NCI-H82 (cell line): Measurements from ENCODE around the gene CD80.
A peak's percentile ranks its signal among the peaks of the same experiment; 100 is the strongest.
"Not testable (repeated sequence)": the region's sequence is repeated elsewhere in the genome, so short reads cannot be mapped to it uniquely, and the experiment has no call there.

Experiments
- DNase-seq: peaks from one replicate; lab custom pipeline; 2025; lab: John Stamatoyannopoulos, UW

The CD80 gene

GRCh38 chr3:119582178-119582577 is 22.8 kb upstream of the CD80 start:
- DNase-seq: no peak

GRCh38 chr3:119580067-119580760 is 20.8 kb upstream of the CD80 start:
- peak; percentile 61 for DNase-seq

GRCh38 chr3:119579366-119580066 is 20.1 kb upstream of the CD80 start, which contains the start of gene ADPRH:
Gene ADPRH (plus strand): TSS chr3:119579492. CDS start chr3:119582170, 2,678 bp downstream.
- peak; percentile 68 for DNase-seq

- no peak for DNase-seq
Observed at GRCh38 chr3:119575507-119575906, 16.1 kb upstream of the CD80 start.

GRCh38 chr3:119571688-119572087 is 12.3 kb upstream of the CD80 start:
- no peak for DNase-seq

GRCh38 chr3:119571230-119571629 is 11.8 kb upstream of the CD80 start:
- no peak for DNase-seq

GRCh38 chr3:119570229-119570628 is 10.8 kb upstream of the CD80 start:
- DNase-seq: no peak

DNA sequence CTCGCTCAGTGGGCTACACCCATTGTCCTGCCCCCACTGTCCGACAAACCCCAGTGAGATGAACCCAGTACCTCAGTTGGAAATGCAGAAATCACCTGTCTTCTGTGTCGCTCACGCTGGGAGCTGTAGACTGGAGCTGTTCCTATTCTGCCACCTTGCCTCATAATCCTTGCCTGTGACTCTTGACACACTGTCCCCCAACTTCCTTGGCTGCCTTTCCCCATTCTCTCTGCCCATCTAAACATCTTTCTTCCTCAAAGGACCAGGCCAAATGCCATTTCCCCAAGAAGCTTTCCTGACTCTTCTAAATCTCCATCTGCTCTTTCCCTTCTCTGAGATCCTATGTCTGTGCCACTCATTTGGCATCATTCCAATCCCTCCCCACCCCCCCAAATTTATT is 9.7 kb upstream of the CD80 start:
- DNase-seq: no peak

GRCh38 chr3:119563334-119563733 is 3.9 kb upstream of the CD80 start:
- DNase-seq: not testable (repeated sequence)

- DNase-seq: no peak
Observed at GRCh38 chr3:119562307-119562961, 3.0 kb upstream of the CD80 start.

GRCh38 chr3:119560160-119560559 is 746 bp upstream of the CD80 start:
- DNase-seq: no peak

DNA sequence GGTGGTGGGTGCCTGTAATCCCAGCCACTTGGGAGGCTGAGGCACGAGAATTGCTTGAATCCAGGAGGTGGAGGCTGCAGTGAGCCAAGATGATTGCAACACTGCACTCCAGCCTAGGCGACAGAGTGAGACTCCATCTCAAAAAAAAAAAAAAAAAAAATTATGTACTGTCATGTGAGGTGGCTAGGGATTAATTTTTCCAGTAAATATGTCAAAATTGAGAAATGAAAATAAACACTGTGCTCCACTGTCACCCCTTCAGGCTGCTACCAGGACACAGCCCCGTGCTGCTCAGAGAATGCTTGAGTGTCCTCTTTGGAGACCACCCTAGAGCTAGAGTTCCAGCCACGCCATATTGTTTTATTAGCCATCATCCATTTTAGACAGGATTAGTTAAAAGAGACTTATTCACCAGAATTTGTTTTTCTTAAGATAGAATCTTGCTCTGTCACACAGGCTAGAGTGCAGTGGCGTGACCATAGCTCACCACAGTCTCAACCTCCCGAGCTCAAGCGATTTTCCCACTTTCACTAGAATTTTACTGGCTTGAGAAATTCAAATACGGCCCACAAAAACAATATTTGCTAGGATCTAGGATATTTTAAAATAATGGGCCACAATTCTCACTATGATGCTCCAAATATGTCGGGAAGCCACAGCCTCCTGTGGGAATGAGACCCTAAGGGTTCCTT is 642 bp downstream of the CD80 start:
- DNase-seq: no peak

DNA sequence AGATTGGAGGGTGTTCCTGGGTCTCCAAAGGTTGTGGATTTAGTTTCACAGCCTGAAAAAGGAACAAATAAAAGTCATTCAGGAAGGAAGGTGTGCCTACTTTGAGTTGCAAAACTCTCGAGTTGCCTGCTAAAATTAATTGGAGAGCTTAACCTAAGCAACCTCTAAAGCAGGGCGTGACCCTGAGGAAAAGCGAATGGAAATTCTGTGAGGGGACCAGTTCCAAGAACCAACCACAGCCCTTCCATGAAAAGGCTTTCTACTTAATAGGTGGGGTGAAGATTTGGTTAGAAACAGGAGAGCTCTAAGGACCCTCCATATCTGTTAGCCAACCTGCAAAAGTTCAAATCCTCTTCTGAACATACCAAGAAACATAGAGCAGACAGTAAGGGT is 1.5 kb downstream of the CD80 start:
- no peak for DNase-seq

- no peak for DNase-seq
Observed at GRCh38 chr3:119557192-119557876, 2.1 kb downstream of the CD80 start.

GRCh38 chr3:119555929-119556328 is 3.5 kb downstream of the CD80 start:
- peak; percentile 30 for DNase-seq

- no peak for DNase-seq
Observed at GRCh38 chr3:119555309-119555735, 4.1 kb downstream of the CD80 start.

DNA sequence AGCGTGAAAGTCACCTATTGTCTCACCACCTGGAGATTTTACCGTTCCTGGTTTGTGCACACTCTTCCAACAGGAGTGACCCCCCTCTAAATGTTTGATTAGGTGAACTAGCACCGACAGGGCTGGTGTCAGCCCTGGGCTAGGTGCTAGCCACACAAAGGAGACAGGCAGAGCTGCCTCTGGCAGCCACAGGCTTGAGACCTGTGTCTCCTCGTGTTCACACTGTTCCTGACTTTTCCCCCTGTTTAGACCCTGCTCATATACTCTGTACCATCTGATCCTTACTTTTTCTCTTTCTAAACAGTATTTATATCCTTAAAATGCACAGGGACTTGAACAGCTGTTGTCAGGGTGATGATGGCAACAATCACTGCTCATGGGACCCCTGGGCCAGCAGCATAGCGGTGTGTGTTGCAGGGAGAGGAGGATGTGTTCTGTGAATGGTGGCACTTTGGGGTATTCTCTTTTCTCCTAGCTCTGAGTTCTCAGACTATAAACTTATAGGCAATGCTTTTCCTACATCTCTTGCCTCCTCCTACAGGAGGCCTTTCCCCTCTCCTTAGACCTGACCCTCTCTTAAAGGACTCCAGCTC is 5.5 kb downstream of the CD80 start:
- DNase-seq: no peak

DNA sequence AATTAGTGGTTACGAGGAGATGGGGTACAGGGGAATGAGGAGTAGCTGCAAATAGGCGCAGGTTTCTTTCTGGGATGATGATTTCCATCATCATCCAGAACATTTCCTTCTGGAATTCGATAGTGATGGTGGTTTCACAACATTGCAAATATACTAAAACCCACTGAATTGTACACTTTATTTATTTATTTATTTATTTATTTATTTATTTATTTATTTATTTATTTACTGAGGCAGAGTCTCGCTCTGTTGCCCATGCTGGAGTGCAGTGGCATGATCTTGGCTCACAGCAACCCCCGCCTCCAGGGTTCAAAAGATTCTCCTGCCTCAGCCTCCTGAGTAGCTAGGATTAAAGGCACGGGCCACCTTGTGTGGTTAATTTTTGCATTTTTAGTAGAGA is 6.5 kb downstream of the CD80 start:
- DNase-seq: not testable (repeated sequence)

DNA sequence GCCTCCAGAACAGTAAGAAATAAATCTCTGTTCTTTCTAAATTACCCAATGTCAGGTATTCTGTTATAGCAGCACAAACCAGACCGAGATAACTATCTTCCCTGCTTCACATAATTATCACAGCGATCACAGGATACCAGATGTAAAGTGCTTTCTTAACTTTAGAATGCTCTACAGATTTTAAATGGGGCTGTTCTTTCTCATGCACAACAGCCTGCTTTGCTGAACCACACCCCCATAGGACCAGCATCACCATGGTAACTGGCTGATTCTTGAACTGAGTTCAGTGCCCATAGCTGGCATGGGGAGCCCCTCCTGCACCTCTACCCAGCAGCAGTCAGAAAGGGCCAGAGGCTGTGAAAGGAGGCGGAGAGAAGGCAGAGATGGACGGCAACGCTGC is 7.8 kb downstream of the CD80 start:
- DNase-seq: no peak

- no peak for DNase-seq
Observed at GRCh38 chr3:119550192-119550910, 9.1 kb downstream of the CD80 start.

- no peak for DNase-seq
Observed at GRCh38 chr3:119548341-119548740, 11.1 kb downstream of the CD80 start.
